Coronary artery (tissue), 2 donors: ENCODE measurements around the gene TPRN.

Experiments used
- DNase-seq: peaks from one replicate; pipeline ENCODE4 v3.0.0-alpha.2; 2017; ENCODE audit warnings: low spot score
- H3K27ac ChIP-seq, 2 donors: fragments of 200-600 bp; sonication (generic); one replicate each; pipeline ENCODE4 v1.5.1; 2016 to 2019
- H3K4me3 ChIP-seq: fragments of 200-600 bp; sonication (generic); 2 replicates; pipeline ENCODE4 v1.5.1; 2016; ENCODE audit warnings: mild to moderate bottlenecking, moderate library complexity
- CTCF ChIP-seq: fragments of 200-600 bp; sonication (generic); IDR thresholded peaks from one replicate; pipeline ENCODE4 v1.5.1; 2019; ENCODE audit warnings: antibody characterized with exemption

TPRN gene

GRCh38 chr9:137147091-137147792 lies 53.3 kb downstream of the TPRN start:
- TF ChIP-seq CTCF, result no peak
- DNase-seq, result no peak
- no peak overlapping the region for H3K27ac ChIP-seq
- H3K4me3 ChIP-seq, result no peak overlapping the region

GRCh38 chr9:137146527-137146918 lies 54.0 kb downstream of the TPRN start:
- DNase-seq, result no peak
- H3K27ac ChIP-seq, result no peak overlapping the region
- H3K4me3 ChIP-seq, result no peak overlapping the region
- no peak for TF ChIP-seq CTCF

DNA sequence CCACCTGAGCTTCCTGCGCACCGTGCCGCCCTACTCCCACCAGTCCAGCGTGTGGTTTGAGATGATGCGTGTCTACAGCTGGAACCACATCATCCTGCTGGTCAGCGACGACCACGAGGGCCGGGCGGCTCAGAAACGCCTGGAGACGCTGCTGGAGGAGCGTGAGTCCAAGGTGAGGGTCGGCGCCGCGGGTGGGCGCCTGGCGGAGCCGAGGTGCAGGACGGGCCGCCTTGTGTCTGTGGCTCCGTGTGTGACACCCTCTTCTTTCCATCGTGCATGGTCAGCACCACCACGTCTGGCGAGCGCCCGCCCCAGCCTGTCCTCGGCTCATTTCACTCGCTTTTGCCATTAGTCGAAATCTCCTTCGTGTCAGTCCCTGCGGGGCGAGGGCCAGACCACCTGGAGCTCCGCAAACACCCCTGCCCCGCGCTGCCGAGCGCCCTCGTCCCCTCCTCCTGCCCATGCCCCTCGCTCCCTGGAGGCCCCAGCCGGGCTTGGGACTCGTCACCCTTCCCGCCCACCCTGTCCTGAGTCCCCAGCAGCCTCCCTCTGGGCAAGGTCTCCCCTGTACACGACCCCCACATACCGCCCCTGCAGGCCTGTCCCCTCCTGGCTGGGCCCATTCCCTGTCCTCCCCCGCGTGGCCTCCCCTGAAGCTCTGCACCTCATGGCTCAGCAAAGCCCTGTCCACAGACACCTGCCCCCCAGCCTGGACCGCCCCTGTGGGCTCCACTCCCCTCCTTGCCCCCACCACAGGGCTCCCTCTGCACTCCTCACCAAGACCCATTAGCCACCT lies 54.6 kb downstream of the TPRN start:
- Histone ChIP-seq H3K27ac (no peak overlapping the region), H3K4me3 (no peak overlapping the region)
- TF ChIP-seq CTCF, result no peak
- DNase-seq, result no peak

DNA sequence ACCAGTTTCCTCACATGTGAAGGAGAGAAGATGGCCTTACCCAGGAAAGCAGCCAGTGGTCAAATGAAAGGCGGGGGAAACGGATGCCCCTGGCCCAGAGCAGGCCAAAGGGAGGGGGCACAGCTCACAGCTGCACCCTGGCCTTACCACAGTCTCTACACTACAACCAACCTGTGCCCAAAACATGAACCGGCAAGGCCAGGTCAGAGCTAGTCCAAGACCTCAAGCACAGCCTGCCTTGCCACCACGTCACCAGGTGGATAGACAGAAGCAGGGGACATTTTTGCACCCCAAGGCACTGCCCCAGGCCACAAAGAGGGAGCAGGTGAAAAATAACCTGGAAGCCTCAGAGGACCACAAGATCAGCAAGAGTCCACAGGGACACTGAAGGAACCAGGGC lies 57.1 kb downstream of the TPRN start:
- no peak for TF ChIP-seq CTCF
- no peak for DNase-seq
- Histone ChIP-seq H3K27ac (no peak overlapping the region), H3K4me3 (no peak overlapping the region)

DNA sequence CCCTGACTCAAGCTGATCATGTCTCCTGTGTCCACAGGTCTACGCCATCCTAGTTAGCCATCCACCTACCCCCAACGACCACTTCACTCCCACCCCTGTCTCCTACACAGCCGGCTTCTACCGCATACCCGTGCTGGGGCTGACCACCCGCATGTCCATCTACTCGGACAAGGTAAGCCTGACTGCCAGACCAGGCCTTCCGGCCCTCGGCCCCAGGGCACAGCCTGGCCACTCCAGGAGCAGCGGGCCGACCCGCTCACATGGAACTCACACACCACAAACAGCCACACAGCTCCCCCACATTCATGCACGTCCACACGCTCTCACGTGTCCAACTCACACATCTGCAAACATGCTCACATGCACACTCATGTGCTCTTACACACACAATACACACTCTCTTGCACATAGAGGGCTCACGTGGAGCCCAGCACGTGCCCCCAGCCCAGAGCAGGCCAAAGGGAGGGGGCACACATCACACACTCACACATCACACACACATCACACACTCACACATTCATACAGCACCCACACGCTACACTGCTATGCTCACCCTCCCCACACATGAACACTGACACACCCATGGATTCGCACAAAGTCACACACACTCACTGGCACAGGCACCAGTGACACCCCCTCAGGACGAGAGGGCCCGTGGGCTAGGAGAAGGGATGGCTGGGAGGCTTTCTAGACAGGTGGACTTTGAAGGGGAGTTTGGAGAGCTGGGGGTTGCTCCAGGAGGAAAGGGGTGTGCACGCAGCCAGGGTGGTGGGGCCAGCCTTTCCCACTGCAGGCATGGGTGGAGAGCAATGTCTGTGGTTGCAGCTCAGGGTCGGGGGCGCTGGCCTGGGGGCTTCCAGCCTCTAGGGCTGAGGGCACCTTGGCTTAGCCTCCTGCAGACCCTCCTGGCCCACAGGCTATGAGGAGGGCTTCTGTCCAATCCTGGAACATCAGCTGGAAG lies 58.3 kb downstream of the TPRN start:
- Histone ChIP-seq H3K27ac (no peak overlapping the region), H3K4me3 (no peak overlapping the region)
- no peak for TF ChIP-seq CTCF
- no peak for DNase-seq
